Stimulated activated CD4-positive, alpha-beta T cell treated with anti-CD3 and anti-CD28 coated beads, Interleukin-4, amount 100 ng/mL, for 48 hours (primary cell): ENCODE results near the gene NSD1.

Source experiments
- DNase-seq, 2 donors: peaks; one replicate each; pipeline ENCODE4 v3.0.0-alpha.2; 2020; ENCODE audit warnings: low read depth in 2 of 2

Gene NSD1

GRCh38 chr5:177097016-177097985 is 36.3 kb upstream of the NSD1 start:
- no peak for DNase-seq

DNA sequence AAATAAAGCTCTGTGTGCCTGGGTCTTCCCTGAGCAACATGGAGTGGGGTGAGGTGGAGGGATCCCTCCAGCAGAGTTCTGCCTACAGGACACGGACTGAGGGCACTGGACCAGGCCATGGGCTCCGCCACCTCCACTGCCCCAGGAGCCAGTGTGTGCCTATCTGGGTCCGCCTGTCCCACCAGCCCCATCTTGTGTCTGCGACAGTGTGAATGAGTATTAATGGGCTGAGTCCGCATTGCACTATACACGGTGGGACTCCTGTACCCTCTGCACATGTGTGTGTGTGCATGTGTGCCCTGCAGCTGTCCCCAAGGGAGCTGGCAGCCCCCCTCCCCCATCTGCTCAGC is 35.5 kb upstream of the NSD1 start:
- no peak for DNase-seq

GRCh38 chr5:177098470-177099141 is 35.0 kb upstream of the NSD1 start:
- no peak for DNase-seq

- no peak for DNase-seq
Observed at GRCh38 chr5:177099422-177100093, 34.0 kb upstream of the NSD1 start.

GRCh38 chr5:177100714-177101121 is 32.9 kb upstream of the NSD1 start:
- DNase-seq, result no peak

- DNase-seq, result no peak
Observed at GRCh38 chr5:177103523-177104253, 29.9 kb upstream of the NSD1 start.

- DNase-seq, result no peak
Observed at GRCh38 chr5:177105691-177106476, 27.7 kb upstream of the NSD1 start.

- DNase-seq, result no peak
Observed at GRCh38 chr5:177107159-177107558, 26.4 kb upstream of the NSD1 start.

DNA sequence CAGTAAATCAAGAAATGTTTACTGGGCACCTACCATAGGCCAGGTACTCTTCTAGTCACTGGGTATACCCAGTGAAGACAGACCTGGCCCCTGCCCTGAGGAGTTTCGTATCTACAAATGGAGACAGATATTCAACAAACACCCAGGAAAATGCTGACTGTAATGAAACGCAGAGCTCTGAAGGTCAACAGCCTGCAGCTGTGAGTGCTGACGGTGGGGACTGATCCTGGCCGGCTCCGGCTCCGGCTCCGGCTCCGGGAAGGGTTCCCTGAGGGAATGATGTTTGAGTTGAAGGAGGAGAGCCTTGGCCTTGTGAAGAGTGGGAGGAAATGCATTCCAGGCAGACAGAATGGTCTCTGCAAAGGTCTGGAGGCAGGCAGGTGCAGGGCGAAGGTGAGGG is 23.8 kb upstream of the NSD1 start:
- no peak for DNase-seq

GRCh38 chr5:177111720-177112394 is 21.7 kb upstream of the NSD1 start:
- peak; percentile 29 to 61 for DNase-seq

- DNase-seq, result no peak
Observed at GRCh38 chr5:177112589-177113220, 20.9 kb upstream of the NSD1 start.

DNA sequence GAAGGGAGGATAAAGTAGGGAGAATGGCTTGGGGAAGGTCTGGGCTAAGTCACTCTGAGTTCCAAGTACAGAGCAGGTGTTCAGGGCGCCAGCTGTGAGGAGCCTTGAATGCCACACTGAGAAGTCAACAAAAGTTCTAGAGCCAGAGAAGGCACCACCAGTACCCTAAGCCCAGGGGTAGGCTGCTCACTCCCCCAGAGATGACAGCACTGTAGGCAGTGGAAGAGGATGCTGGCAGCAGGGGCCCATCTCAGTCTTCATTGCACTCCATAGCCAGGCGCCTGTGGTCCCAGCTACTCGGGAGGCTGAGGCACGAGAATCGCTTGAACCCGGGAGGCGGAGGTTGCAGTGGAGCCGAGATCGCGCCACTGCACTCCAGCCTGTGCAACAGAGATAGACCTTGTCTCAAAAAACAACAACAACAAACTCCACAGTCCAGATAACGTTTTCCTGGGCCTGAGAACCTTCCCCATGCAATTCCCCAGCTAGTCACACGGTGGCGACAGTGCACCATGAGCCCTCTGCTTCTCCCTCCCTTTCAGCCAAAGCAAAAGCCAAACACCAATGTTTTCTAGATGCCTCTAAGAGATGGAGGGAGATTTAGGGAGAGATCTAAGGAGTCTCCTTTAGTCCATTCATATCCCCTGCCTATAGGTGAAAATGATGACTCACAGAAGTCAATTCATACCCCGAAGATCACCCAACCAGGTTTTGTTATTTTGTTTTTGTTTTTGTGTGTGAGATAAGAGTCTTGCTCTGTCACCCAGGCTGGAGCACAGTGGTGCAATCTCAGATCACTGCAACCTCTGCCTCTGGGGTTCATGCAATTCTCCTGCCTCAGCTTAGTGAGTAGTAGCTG is 19.8 kb upstream of the NSD1 start:
- peak; percentile 59 to 76 for DNase-seq

GRCh38 chr5:177116631-177117373 is 16.8 kb upstream of the NSD1 start:
- DNase-seq, result peak; percentile 77 to 79

DNA sequence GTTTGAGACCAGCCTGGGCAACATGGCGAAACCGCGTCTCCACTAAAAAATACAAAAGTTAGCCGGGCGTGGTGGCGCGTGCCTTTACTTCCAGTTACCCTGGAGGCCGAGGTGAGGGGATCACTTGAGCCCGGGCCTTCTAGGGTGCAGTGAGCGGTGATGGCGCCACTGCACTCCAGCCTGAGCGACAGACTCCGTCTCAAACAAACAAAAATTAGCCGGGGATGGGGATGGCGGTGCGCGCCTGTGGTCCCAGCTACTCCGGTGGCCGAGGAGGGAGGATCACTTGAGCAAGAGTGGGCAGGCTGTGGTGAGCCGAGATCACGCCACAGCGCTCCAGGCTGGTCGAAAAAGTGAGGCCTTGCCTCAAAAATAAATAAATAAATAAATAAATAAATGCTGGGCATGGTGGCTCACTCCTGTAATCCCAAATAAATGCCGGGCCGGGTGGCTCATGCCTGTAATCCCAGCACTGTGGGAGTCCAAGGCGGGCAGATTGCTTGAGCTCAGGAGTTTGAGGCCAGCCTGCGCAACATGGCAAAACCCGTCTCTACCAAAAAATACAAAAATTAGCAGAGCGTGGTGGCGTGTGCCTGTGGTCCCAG is 16.0 kb upstream of the NSD1 start:
- no peak for DNase-seq

DNA sequence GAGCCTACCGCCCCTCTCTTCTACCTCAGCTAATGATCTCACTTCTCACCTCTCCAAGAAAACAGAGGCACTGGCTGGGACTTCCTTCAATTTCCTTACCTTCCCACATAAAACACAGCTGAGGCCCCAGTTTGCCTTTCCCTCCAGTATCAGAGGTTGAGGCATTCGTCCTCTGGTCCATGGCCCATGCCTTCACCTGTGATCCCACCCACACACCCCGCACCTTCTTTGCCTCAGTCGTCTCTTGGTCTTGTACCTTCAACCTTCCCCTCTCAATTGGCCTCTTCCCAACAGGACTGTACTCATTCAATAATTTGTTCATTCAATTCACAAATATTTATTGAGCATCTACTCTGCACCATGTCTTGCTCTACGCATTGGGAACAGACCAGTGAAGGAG is 11.0 kb upstream of the NSD1 start:
- no peak for DNase-seq

DNA sequence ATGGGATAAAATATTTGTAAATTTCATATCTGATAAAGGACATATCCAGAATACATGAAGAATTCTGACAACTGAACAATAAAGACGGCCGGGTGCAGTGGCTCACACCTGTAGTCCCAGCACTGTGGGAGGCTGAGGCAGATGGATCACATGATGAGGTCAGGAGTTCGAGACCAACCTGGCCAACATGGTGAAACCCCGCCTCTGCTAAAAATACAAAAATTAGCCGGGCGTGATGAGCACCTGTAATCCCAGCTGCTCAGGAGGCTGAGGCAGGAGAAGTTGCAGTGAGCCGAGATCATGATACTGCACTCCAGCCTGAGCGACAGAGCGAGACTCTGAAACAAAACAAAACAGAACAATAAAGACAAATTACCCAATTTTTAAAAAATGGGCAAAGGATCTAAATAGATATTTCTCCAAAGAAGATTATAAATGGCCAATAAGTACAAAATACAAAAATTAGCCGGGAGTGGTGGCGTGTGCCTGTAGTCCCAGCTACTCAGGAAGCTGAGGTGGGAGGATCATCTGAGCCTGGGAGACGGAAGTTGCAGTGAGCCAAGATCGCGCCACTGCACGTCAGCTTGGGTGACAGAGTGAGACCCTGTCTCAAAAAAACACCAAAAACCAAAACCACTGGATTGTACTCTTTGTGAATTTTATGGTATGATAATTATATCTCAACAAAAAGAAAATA is 9.6 kb upstream of the NSD1 start:
- no peak for DNase-seq

DNA sequence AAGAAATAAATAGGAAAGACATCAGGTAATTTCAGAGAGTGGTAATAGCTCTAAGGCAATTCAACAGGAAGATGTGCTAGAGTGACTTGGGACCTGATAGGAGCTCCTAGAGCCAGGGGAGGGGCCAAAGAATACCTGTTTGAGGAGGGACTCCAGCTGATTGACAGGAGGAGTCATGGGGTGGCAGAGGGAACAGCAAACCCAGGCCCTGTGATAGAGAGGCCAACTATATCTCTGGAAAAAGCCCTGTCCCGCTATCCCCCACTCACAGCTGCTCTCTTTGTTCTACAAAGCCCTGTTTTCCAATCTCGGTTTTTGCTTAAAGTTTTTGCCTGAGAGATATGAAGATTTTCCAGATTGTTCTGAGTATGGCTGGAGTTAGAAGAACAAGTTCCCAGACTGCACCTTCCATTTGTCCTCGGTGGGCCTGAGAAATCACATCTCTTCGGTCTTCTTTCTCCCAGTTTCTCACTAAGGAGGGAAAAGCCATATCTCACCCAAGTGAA is 9.0 kb upstream of the NSD1 start:
- DNase-seq, result no peak
